OCI-LY3 (cell line): ENCODE measurements around the gene QKI.

ENCODE experiments used
- CTCF ChIP-seq: fragments of 200-600, 300-600 bp; sonication (generic); IDR thresholded peaks from 2 replicates; pipeline ENCODE4 v1.5.1; 2014; ENCODE audit warnings: antibody characterized with exemption, low read length, low read depth
- EZH2phosphoT487 ChIP-seq: fragments of 200-600 bp; shearing (Covaris generic); IDR thresholded peaks from 2 replicates; pipeline ENCODE4 v1.6.1; 2018; ENCODE audit warnings: antibody characterized with exemption, mixed run types, low read depth

- TF ChIP-seq CTCF (no peak), EZH2phosphoT487 (no peak)
Observed at GRCh38 chr6:163576114-163576513, 161.6 kb downstream of the QKI start.
